M059J (cell line): ENCODE results near the gene CCNG2. TPM values are rescaled to one million over a fixed set of nuclear protein-coding genes. Genes with fewer than 3 reads are reported as not detected.

ENCODE experiments used
- DNase-seq: peaks from one replicate; pipeline ENCODE4 v3.0.0-alpha.2; 2012; ENCODE audit warnings: low read depth
- total RNA-seq: library from RNA; depleted of rRNA; stranded (reverse); fragments of >200 nt; shearing (Covaris generic); gene quantifications from 2 replicates; pipeline ENCODE4 v1.2.3, GENCODE V29; 2014

The CCNG2 gene
- total RNA-seq, 1 experiment from 2014 or later = 18.4 TPM

DNA sequence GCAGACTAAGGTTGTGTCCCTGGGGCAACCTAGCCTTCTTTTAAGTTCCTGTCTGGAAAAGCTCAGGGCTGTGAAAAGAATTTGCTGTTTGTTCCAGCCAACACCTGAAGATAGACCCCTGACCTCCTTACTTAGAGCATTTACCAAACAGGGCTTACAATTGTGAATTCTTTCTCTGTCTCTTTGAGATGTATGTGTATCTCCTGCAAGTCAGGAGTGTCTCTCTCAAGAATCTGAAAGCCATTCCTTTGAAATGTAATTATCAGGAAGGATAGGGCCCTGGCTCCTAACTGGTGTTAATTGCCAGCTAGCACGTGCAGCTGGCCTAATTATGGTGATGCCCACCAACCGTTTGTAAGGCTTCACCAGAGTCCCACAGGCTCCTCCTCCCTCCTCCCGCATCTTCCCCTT lies 18.2 kb downstream of the CCNG2 start:
- no peak for DNase-seq

DNA sequence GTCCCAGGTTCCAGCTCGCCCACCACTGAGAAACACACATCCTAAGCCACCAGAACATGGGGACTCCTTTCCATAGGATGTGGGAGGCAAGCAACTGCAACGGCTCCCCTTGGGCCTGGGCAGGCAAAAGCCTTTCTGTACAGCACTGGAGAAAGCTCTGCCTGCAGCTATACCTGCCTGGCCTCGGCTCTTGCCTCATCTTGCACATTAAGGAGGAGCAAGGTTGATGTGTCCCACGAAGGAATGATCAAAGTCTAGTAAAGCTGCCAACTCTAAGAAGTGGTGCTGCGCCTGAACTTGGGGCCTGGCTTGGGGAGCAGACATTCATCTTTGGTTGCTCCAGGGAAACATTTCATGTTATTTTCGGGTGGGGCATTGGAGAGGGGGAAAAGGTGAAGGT lies 19.6 kb downstream of the CCNG2 start:
- DNase-seq = no peak

DNA sequence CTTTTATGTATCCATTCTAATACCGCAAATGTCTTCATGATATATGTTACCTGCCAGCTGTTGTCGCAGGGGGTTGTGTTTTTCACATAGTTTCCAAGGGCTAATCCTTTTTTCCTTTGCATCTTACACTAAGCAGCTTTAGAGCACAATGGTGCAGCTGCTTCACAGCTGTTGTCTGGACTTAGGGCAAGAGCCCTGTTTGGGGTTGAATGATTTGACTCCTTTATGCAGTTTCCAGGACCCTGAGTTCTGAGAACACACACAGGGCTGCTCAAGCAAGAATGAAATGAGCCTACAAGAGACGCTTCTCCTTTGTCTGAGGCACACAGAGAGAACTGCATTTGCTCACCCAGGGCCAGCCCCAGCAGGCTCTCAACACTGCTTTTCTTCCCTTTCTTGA lies 20.2 kb downstream of the CCNG2 start:
- no peak for DNase-seq

DNA sequence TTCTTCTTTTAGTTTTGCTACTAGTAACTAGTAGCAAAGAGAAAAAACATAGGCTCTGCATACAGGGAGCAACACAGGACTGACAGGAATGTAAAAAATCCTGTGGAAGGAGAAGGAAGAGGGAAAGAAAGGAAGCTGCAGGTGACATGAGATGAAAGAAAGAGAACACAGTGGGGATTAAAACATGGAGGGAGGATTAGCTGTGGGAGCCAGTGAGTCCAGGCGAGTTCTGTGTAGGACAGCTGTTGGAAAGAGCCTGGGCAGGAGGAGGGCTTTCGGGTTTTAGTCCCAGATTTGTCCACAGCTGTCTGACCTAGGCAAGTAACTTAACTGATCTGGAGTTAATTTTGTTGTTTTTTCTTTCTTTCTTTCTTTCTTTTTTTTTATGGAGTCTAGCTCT lies 21.6 kb downstream of the CCNG2 start:
- DNase-seq = no peak

GRCh38 chr4:77179519-77179918 lies 22.5 kb downstream of the CCNG2 start:
- DNase-seq = no peak

- no peak for DNase-seq
Observed at GRCh38 chr4:77181720-77182119, 24.7 kb downstream of the CCNG2 start.

GRCh38 chr4:77183777-77184420 lies 26.9 kb downstream of the CCNG2 start:
- no peak for DNase-seq

DNA sequence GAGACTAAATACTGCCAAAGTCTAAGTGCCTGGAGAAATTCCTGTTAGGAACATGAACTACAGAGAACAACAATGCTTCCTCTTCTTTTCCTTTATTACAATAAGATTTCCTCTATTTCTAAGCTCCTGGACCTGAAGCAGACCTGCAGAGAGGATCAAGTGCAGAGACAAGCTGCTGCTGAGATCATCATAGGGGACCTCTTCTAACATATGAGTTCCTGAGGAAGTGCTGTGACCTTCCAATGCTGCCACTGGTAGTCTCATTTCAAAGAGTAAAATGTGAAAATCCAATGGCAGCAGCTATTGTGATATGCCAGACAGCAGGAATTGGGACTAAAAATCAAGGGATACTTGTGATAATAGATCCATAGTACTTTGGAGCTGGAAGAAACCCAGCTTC lies 28.0 kb downstream of the CCNG2 start:
- DNase-seq = no peak

DNA sequence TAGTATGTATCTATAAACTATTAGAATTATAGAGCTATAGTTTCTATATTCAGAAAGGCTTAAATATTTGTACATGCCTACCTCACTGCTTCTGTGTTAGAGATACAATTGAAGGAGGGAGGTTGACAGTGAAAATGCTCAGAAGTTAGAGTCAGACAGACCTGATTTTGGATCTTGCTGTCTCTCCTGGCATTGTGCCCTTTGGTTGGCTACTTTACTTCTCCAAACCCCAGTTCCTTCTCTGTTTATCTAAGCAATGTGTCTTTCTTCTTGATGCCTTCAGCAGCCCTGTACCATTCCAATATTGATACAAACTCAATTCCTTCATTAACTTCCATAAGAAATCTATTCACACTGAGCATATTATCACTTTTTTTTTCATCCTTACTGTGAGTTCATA lies 28.7 kb downstream of the CCNG2 start:
- DNase-seq = no peak

DNA sequence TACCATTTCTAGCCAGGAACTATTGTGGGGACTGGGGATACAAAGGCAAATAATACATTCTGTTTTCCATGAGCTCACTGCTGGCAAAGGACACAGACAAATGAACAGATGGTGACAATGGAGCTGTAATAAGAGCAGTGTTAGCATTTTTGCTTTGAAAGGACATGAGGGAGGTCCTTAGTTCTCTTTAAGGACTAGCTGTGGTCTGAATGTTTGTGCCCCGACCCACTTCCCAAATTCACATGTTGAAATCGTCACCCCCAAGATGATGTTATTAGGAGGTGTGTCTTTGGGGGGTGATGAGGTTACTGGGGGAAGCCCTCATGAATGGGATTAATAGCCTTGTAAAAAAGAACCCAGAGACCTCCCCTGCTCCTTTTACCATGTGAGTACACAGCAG lies 30.3 kb downstream of the CCNG2 start:
- DNase-seq = no peak

- no peak for DNase-seq
Observed at GRCh38 chr4:77188498-77189220, 31.7 kb downstream of the CCNG2 start.

GRCh38 chr4:77189412-77189811 lies 32.4 kb downstream of the CCNG2 start:
- no peak for DNase-seq

DNA sequence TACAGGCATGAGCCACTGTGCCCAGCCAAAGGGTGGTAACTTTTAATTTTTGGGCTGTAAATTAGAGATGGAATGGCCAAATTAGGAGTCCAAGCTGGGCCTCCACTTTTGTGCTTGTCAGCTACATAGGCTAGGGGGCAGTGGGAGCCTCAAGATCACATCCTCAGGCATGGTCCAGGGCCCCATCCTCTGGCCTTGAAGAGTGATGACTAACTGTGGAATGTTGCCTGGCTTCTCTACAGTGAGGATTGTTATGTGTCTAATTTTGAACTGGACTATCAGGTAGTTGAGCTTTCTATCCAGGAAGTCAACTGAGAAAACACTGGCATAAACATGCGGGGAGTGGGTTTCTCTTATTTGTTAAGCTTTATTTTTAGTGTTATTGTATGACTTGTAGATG lies 33.0 kb downstream of the CCNG2 start:
- peak; percentile 26 for DNase-seq

GRCh38 chr4:77193046-77193445 lies 36.0 kb downstream of the CCNG2 start:
- DNase-seq = no peak

DNA sequence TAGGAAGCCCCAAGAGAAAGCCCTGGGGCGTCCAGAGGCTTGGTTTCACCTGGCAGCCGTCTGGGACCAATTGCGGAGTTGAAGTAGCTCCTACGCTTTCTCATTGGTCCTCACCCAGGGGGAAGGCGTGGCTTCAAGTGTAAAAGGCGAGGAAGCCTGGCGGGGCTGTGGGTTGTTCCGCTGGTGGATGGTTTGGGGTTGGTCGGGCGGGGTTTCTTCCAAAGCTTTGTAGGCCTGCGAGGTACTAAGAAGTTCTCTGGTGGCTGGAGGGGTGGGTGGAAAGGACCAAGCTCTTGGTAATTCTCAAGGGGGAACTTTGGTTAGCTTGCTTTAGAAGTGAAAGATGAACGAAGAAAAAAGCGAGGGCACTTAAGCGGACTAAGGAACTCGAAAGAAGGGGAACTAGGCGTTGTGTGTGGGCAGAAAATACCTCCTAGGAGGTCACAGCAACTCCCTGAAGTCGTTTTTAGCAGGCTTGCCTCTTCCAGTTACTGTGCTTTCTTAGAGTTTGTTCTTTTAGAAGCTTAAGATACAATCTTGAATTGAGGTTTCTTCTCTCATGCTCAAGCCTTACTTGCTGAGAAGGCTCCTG lies 36.6 kb downstream of the CCNG2 start:
- DNase-seq = no peak

- DNase-seq = no peak
Observed at GRCh38 chr4:77194366-77194765, 37.4 kb downstream of the CCNG2 start.

DNA sequence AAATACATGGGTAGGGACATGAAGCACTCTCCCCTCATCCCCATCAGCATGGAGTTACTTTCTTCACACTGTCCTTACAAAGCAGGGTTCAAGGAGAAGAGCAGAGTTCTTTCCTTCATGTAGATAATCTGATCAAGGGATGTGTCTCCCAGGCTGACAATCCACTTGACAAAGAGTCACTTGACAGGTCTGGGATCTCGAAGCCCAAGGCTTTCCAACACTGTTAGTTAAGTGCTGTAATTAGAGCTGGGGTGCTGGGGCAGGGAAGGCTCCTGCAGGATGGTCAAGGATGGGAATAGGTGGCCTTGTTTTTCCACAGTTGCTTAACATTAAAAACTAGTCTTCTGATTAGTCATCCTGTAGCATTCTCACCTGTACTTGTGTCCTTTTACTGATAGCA lies 38.0 kb downstream of the CCNG2 start:
- DNase-seq = no peak

DNA sequence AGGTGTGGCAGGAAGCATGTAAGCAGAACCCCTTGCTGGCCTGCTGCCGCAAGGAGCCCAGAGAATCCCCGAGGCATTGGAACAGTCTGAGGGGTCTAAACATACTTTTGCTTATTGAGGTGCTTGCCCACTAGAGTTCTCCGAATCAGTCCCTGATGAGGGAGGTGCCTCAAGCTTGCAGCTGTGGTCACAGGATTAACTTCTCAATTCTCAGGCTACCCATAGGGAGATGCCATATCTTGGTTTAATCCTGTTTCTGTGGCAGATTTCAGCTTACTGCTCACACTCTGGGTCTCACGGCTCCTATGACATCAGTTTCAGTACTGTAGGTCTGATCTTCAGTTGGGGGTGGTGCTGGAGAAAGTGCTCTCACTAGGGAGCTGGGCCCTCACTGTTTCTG lies 39.9 kb downstream of the CCNG2 start:
- DNase-seq = no peak

DNA sequence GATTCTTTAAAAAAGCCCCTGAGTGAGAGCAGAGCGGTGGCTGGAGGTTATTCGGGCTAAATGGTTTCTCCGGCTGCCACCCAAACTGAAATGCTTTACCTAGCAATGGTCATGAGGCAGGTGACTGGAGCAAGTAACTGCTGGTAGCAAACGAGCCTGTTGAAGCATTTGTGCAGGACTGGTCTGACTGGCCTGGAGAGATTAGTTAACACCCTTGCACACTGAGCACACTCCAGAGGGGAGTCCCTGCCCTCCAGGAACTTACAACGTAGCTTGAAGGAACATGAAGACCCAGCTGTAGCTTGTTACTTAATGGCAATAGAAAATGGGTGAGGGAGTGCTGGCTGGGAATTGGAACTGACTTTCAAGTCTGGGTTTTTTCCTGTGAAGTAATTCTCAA lies 40.4 kb downstream of the CCNG2 start:
- no peak for DNase-seq

- DNase-seq = no peak
Observed at GRCh38 chr4:77197831-77198230, 40.8 kb downstream of the CCNG2 start.

DNA sequence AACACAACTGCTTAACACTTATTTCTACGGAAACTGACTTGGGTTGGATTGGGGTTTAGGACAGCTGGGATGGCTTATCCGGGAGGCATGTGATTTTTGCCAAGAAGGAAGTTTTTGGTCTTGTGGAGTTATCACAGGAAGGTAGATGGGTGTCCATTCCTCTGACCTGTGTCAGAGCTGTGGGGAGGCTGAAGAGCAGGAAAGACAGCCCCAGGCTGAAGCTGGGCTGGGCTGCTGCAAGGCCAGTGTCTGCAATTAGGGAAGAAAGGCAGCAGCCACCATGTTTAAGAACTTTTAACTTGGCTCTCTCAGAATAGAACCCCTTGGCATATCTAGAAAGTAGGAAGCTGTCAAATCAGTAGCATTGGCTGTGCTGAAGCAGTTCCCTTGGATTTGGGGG lies 42.3 kb downstream of the CCNG2 start:
- no peak for DNase-seq

DNA sequence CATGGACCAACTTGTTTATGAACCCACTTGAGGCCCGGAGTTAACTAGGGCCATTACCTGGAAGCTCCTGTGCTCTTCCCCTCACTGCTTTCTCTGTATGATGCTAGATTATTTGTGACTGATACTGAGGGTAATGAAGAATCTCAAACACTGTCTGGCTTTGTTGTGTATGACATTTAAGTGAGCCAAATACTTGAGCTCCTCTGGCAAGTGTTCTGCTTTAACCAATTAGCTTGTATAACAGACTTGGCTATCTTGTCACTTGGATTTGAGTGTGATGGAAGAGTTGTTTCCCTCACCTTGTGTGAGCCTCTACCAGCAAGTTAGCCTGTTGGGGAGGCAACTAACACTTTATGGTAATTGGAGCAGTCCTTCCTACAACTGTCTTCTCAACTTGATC lies 42.7 kb downstream of the CCNG2 start:
- no peak for DNase-seq

GRCh38 chr4:77201343-77201742 lies 44.3 kb downstream of the CCNG2 start:
- DNase-seq = no peak
